ENCODE results near the gene PEX11B.
A peak's percentile ranks its signal among the peaks of the same experiment; 100 is the strongest.
"Not testable (repeated sequence)": the region's sequence is repeated elsewhere in the genome, so short reads cannot be mapped to it uniquely, and the experiment has no call there.

The PEX11B gene

GRCh38 chr1:145951526-145951925 is 33.0 kb upstream of the PEX11B start:
- no peak for DNase-seq

DNA sequence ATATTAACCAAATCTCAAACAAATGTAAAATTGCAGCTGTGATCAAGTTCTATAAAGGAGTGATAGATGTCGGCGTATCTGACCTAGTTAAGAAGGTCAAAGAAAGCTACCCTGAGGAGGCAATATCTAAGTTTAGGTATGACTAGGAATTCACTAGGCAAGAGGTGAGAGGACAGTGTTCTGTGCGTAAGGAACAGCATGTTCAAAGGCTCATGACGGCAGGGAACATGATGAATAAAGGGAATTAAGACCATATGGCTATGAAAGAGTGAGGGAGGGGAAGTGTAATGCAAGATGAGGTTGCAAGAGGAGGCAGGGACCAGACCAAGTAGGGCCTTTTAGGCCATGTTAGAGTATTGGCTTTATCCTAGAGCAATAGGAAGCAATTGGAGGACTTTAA is 30.7 kb upstream of the PEX11B start:
- DNase-seq: peak; percentile 67

GRCh38 chr1:145947551-145947950 is 29.0 kb upstream of the PEX11B start:
- DNase-seq: no peak

DNA sequence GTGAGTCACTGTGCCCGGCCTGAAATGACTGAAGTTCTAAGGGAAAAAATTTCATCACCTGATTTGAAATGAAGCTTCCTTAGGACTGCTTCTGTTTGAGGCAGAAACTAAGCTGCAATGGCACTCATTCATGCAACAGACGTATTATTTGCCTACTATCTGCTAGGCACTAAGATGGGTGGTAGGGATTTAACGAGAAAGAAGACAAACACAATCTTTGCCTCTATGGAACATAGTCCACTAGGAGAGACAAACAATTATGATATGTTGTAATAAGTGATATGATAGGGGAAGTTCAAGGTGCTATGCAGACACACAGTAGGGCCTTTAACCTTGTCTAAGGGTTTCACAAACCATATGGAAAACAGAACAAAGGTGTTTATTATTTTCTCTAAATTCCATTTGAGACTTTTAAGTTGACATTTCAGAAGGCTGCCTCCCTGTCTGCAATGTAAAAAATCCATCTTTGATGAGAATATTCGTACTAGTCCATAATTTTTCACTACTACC is 28.0 kb upstream of the PEX11B start:
- no peak for DNase-seq

GRCh38 chr1:145944532-145944931 is 26.0 kb upstream of the PEX11B start:
- no peak for DNase-seq

- no peak for DNase-seq
Measured at GRCh38 chr1:145942871-145943270, 24.4 kb upstream of the PEX11B start.

- no peak for DNase-seq
Measured at GRCh38 chr1:145942405-145942804, 23.9 kb upstream of the PEX11B start.

GRCh38 chr1:145937436-145937835 is 18.9 kb upstream of the PEX11B start:
- no peak for DNase-seq

DNA sequence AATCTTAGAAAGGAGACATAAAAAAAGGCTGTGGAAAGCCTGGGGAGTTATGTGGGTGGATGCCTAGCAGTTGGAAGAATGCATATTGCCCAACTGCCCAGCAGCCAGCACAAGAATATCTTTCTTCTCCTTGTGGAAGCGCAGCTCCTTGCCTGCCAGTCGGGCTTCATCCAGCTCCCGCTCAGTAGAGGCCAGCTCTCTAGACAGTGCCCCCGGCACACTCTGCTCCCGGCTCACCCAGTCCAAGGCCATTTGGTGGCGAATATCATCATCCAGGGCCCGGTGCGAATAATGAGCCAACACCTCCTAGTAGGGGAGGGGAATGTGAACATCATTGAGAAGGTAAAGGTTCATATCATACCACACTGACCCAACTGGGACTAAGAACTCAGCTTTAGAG is 17.7 kb upstream of the PEX11B start:
- no peak for DNase-seq

- DNase-seq: no peak
Measured at GRCh38 chr1:145935708-145936107, 17.2 kb upstream of the PEX11B start.

DNA sequence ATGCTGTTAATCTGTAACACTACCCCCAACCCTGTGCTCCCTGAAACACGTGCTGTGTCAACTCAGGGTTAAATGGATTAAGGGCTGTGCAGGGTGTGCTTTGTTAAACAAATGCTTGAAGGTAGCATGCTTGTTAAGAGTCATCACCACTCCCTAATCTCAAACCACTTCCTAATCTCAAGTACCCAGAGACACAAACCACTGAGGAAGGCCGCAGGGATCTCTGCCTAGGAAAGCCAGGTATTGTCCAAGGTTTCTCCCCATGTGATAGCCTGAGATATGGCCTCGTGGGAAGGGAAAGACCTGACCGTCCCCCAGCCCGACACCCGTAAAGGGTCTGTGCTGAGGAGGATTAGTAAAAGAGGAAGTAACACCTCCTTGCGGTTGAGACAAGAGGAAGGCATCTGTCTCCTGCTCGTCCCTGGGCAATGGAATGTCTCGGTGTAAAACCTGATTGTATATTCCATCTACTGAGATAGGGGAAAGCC is 14.0 kb upstream of the PEX11B start:
- DNase-seq: peak; percentile 88

DNA sequence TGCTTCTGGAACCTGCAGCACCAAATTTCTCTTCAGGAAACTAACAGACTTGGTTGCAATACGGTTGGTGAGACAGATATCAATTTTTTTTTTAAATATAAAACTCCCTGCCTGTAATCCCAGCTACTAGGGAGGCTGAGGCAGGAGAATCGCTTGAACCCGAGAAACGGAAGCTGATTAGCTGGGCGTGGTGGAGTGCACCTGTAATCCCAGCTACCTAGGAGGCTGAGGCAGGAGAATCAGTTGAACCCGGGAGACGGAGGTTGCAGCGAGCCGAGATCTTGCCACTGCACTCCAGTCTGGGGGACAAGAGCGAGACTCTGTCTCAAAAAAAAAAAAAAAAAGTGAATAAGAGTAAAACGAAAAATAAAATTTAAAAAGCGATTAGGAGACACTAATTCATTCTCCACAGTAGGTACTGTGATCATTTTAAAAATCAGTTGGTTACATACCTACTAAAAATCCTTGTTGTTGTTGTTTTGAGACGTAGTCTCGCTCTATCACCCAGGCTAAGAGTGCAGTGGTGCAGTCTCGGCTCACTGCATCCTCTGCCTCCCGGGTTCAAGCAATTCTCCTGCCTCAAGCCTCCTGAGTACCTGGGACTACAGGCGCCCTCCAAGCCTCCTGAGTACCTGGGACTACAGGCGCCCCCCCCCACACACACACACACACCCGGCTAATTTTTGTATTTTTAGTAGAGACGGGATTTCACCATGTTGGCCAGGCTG is 9.6 kb upstream of the PEX11B start:
- peak; percentile 50 for DNase-seq

DNA sequence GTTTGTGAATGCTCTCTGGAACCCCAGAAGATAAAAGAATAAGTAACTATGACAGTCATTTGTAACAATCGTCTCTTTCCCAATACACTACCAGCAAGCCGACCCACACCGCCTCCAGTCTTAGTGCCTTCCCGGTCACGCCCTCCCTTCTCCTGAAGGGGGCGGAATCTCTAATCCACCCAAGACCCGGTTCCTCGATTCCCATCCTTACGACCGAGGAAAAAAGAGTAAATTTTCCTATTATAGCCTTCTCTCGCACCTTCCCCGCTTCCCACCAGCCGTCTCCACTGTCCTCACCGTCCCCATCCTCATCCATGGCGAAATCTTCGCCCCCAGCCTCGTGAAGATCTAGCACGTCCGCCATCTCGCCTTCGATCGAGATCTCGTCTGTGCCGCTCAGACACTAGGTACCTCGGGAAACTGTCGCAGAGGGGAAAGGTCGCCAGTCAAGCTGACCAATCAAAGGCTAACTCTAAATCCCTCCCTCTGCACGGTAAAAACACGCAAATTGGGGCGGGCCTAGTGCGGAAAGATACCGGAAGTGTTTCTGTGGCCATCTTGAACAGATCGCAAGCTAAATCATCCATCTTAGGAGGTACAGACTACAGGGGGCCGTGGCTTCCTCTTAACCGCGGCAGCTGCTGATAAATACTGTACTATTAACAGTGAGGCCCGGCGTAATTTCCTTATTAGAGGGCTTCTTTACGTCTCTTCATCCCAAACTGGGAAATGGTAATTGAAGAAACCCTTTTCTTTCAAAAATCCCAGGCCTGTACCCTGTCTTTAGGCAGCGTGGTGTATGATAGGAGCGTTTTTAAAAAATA is 8.8 kb upstream of the PEX11B start, which contains the start of gene RBM8A:
TSS of gene RBM8A (minus strand) at position 422 of the 824 bp plus-strand sequence. CDS start at position 364, 58 bp downstream.
- DNase-seq: peak; percentile 99

DNA sequence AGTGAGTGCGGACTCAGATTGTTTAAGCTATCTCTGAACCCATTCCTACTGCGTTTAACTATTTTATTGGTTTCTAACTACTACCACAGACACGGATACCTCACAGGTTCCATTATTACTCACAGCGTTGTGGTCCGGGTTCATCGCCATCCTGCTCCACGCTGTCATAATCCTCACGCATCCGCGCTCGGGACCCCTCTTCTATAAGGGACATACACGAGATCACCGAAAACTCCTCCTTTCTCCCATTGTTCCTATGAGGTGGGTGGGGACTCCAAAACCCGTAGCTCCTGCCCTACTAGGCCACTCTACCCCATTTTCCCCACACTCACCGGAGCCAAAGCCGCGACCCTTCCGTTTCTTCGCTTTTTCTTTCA is 8.2 kb upstream of the PEX11B start:
- peak; percentile 71 for DNase-seq

- DNase-seq: no peak
Measured at GRCh38 chr1:145922266-145922665, 3.7 kb upstream of the PEX11B start.

- DNase-seq: not testable (repeated sequence)
Measured at GRCh38 chr1:145920297-145920696, 1.8 kb upstream of the PEX11B start.

DNA sequence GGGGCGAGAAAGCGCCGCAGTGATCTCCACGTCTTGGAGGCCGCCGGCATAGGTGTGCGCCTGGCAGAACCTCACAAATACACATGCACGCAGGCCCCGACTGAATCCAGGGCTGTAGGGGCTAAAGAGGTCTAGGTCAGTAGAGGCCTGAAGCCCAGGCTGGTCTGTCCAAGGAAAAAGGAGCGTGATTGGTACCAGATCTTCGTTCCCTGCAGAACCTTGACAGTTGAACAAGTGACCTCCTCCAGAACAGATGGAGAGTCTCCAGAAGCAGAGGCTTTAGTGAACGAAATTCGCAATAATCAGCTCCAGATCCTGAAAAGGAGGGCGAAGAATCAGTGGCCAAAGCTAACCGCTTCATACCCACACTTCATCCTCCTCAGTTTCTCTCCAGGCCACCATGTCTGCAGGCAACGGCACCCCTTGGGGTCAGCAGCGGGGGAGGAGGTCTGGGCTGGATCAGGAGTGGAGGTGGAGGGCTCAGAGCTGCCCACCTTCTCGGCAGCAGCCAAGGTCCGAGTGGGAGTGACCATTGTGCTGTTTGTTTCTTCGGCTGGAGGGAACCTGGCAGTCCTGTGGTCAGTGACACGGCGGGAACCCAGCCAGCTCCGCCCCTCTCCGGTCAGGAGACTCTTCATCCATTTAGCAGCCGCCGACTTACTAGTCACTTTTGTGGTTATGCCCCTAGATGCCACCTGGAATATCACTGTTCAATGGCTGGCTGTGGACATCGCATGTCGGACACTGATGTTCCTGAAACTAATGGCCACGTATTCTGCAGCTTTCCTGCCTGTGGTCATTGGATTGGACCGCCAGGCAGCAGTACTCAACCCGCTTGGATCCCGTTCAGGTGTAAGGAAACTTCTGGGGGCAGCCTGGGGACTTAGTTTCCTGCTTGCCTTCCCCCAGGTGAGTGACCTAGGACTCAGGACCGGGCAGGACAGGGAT is 749 bp upstream of the PEX11B start:
- peak; percentile 67 for DNase-seq

DNA sequence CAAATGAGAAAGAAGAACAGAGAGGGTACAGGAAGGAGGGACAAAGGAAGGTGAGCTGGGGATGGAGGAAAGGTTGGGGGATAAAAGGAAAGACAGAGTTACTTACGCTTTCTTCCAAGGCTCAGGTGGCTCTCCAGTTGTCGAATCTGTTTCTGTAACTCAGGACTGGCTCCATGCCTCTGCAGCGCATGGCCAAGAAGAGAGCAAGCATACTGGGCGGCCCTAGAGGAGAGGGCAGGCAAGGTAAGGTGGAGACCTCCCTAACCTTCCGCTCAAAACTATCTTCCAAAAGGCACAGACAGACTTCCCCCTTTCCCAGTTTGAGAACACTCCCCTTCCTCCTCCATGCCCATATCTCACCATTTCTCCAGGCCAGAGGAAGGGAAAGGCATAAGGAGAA is 922 bp downstream of the PEX11B start:
- no peak for DNase-seq

- no peak for DNase-seq
Measured at GRCh38 chr1:145916745-145917144, 1.8 kb downstream of the PEX11B start.

- DNase-seq: no peak
Measured at GRCh38 chr1:145912128-145912641, 6.3 kb downstream of the PEX11B start.

DNA sequence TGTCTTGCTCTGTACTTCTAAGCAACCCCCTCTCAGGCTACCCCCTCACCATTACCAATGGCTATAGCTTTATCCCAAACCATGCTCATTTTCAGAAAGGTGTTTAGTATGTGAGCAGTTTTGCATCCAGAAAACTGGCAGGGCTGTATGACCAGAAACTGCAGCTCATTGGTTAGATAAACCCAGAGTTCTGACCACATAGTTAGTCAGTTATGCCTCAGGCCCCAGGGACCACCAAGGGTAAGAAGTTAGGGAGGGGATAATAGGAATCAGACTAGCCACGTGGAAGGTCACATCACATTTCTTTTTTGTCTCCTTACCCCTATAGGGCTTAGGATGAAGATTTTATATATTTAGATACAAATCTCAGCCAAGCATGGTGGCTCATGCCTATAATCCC is 9.9 kb downstream of the PEX11B start:
- DNase-seq: no peak

DNA sequence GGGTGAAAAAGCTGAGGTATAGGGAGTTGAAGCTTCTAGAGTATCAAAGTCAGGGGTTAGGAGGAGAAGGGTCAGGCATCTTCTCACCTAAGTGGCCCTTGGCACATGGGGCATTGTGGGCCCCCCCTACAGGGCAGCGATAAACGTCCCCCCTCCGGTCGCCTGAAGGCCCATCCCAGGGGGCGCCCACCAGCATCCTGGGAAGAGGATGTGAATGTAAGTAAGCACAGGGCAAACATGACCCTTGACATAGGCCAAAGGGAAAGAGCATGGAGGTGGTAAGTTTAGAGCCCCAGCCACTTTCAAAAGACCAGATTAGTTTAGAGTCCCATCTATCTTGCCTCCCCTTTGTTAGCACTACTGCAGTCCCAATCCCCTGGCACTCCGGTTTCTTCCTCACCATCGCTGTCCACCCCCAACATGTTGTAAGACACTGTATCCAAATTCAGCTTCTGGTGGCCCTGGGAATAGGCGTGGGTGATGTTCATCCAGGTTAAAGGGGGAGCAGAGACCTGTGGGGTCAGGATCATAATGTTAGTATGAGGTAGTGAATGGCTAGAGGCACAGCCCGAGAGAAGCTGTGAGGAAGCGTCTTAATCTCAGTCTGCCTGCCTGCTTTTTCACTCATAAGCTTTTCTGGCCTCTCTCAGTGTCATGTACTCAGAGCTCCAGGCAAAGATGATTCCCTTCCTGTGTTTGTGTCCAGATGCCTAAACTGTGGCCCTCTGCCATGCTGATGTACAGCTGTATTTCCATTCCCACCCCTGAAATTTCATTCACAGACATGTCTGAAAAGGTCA is 11.4 kb downstream of the PEX11B start:
- no peak for DNase-seq
